HFFc6 (cell line): ENCODE data around the gene RXFP2. TPM values are rescaled to one million over a fixed set of nuclear protein-coding genes. Genes with fewer than 3 reads are reported as not detected.
A peak's percentile ranks its signal among the peaks of the same experiment; 100 is the strongest.

Source experiments
- DNase-seq: peaks from one replicate; pipeline ENCODE4 v3.0.0-alpha.2; 2018
- H3K27ac Mint-ChIP-seq: 2 replicates; pipeline ENCODE4 v1.8.0; 2020; ENCODE audit warnings: mild to moderate bottlenecking, mixed read lengths
- H3K27me3 Mint-ChIP-seq: 2 replicates; pipeline ENCODE4 v1.8.0; 2021; ENCODE audit warnings: mild to moderate bottlenecking, moderate library complexity, mixed read lengths; ENCODE audit not compliant: insufficient read depth
- H3K36me3 Mint-ChIP-seq: 2 replicates; pipeline ENCODE4 v1.8.0; 2021; ENCODE audit warnings: low read depth, mixed read lengths
- H3K4me1 Mint-ChIP-seq: 2 replicates; pipeline ENCODE4 v1.8.0; 2020; ENCODE audit warnings: low read depth, mixed read lengths
- H3K4me3 Mint-ChIP-seq: 2 replicates; pipeline ENCODE4 v1.8.0; 2020; ENCODE audit warnings: mild to moderate bottlenecking, moderate library complexity, mixed read lengths
- H3K9me3 Mint-ChIP-seq: 2 replicates; pipeline ENCODE4 v1.8.0; 2020; ENCODE audit warnings: mild to moderate bottlenecking, mixed read lengths
- CTCF ChIP-seq: fragments of 200-600 bp; sonication (generic); IDR thresholded peaks from 2 replicates; pipeline ENCODE4 v1.5.0; 2021; ENCODE audit warnings: antibody characterized with exemption, mild to moderate bottlenecking
- total RNA-seq, 6 experiments: library from RNA; stranded (reverse); fragmentation: NEBNext Ultra II Directional; extraction: Animal tissue kit (Norgen Biotek cat#: 25700); gene quantifications; 2 replicates in 1 of 6; 3 replicates in 5 of 6; pipeline ENCODE4 v1.2.3, GENCODE V29; 2021

RXFP2 gene
- total RNA-seq, 6 experiments from 2014 or later = not detected

- DNase-seq = no peak
- peak overlapping the region; percentile 20; the same call in 1 of the 2 replicates for H3K27ac Mint-ChIP-seq
- no peak for TF ChIP-seq CTCF
- no peaks in the 10 kb centered on the region for H3K9me3 Mint-ChIP-seq
- H3K36me3 Mint-ChIP-seq = no peaks in the 10 kb centered on the region
- H3K27me3 Mint-ChIP-seq = no peaks in the 10 kb centered on the region; the same call in 1 of the 2 replicates
- no peak overlapping the region for H3K4me3 Mint-ChIP-seq
- H3K4me1 Mint-ChIP-seq = peaks cover 48% of the 10 kb centered on the region
Measured at GRCh38 chr13:31793246-31793645, 53.9 kb downstream of the RXFP2 start.

- TF ChIP-seq CTCF = no peak
- no peaks in the 10 kb centered on the region for H3K36me3 Mint-ChIP-seq
- peaks cover 48% of the 10 kb centered on the region for H3K4me1 Mint-ChIP-seq
- no peaks in the 10 kb centered on the region for H3K9me3 Mint-ChIP-seq
- no peak overlapping the region for H3K4me3 Mint-ChIP-seq
- DNase-seq = no peak
- H3K27ac Mint-ChIP-seq = peak overlapping the region; percentile 27; the same call in 1 of the 2 replicates
- no peaks in the 10 kb centered on the region; the same call in 1 of the 2 replicates for H3K27me3 Mint-ChIP-seq
Measured at GRCh38 chr13:31794452-31794851, 55.1 kb downstream of the RXFP2 start.

GRCh38 chr13:31797154-31797775 is 57.9 kb downstream of the RXFP2 start:
- DNase-seq = peak; percentile 49
- Mint-ChIP-seq H3K27ac (no peak overlapping the region), H3K4me3 (no peak overlapping the region), H3K36me3 (no peaks in the 10 kb centered on the region), H3K9me3 (no peaks in the 10 kb centered on the region), H3K27me3 (no peaks in the 10 kb centered on the region; the same call in 1 of the 2 replicates), H3K4me1 (peaks cover 27% of the 10 kb centered on the region)
- peak; percentile 80 for TF ChIP-seq CTCF

- Mint-ChIP-seq H3K4me1 (peaks cover 20% of the 10 kb centered on the region), H3K9me3 (no peaks in the 10 kb centered on the region), H3K36me3 (no peaks in the 10 kb centered on the region), H3K27ac (no peak overlapping the region), H3K27me3 (no peaks in the 10 kb centered on the region; the same call in 1 of the 2 replicates), H3K4me3 (no peak overlapping the region)
- no peak for DNase-seq
- no peak for TF ChIP-seq CTCF
Measured at GRCh38 chr13:31798189-31798588, 58.9 kb downstream of the RXFP2 start.

- no peak for DNase-seq
- no peak overlapping the region for H3K4me3 Mint-ChIP-seq
- no peaks in the 10 kb centered on the region for H3K36me3 Mint-ChIP-seq
- H3K27me3 Mint-ChIP-seq = peaks cover 3% of the 10 kb centered on the region
- no peak overlapping the region for H3K27ac Mint-ChIP-seq
- H3K4me1 Mint-ChIP-seq = peaks cover 6% of the 10 kb centered on the region; the same call in 1 of the 2 replicates
- no peaks in the 10 kb centered on the region for H3K9me3 Mint-ChIP-seq
- no peak for TF ChIP-seq CTCF
Measured at GRCh38 chr13:31801088-31801487, 61.8 kb downstream of the RXFP2 start.
